ENCODE data around the gene ZACN.

ZACN gene

GRCh38 chr17:76104140-76104895 lies 25.3 kb downstream of the ZACN start:
- no peak for DNase-seq

- no peak for DNase-seq
Observed at GRCh38 chr17:76104896-76105231, 25.9 kb downstream of the ZACN start.

- no peak for DNase-seq
Observed at GRCh38 chr17:76106703-76107102, 27.7 kb downstream of the ZACN start.

- no peak for DNase-seq
Observed at GRCh38 chr17:76107509-76107908, 28.5 kb downstream of the ZACN start.

- DNase-seq = no peak
Observed at GRCh38 chr17:76111956-76112355, 33.0 kb downstream of the ZACN start.

GRCh38 chr17:76115138-76115754 lies 36.3 kb downstream of the ZACN start:
- no peak for DNase-seq

GRCh38 chr17:76119409-76120371 lies 40.7 kb downstream of the ZACN start:
- no peak for DNase-seq

- DNase-seq = no peak
Observed at GRCh38 chr17:76120658-76121008, 41.7 kb downstream of the ZACN start.

GRCh38 chr17:76121932-76122430 lies 43.0 kb downstream of the ZACN start:
- no peak for DNase-seq

- DNase-seq = no peak
Observed at GRCh38 chr17:76122431-76123190, 43.6 kb downstream of the ZACN start.

- no peak for DNase-seq
Observed at GRCh38 chr17:76123191-76123499, 44.2 kb downstream of the ZACN start.

GRCh38 chr17:76123749-76124581 lies 45.0 kb downstream of the ZACN start:
- DNase-seq = no peak

GRCh38 chr17:76124582-76125390 lies 45.8 kb downstream of the ZACN start:
- no peak for DNase-seq

GRCh38 chr17:76125391-76125675 lies 46.4 kb downstream of the ZACN start:
- no peak for DNase-seq

GRCh38 chr17:76125922-76126321 lies 46.9 kb downstream of the ZACN start:
- DNase-seq = no peak

GRCh38 chr17:76130473-76130872 lies 51.5 kb downstream of the ZACN start:
- no peak for DNase-seq

GRCh38 chr17:76131051-76131691 lies 52.2 kb downstream of the ZACN start:
- DNase-seq = no peak

- DNase-seq = no peak
Observed at GRCh38 chr17:76131692-76132573, 53.0 kb downstream of the ZACN start.

All from NCI-H226 (cell line).